HepG2 (cell line): Measurements from ENCODE around the gene FN1. TPM values are rescaled to one million over a fixed set of nuclear protein-coding genes. Genes with fewer than 3 reads are reported as not detected.

Experiments used
- BORCS8-MEF2B ChIP-seq: sonication (generic); formaldehyde crosslinking; IDR thresholded peaks from 2 replicates; pipeline ENCODE4 v1.8.0; 2022; ENCODE audit warnings: mild to moderate bottlenecking, missing genetic modification reagents
- DMAP1 ChIP-seq: IDR thresholded peaks from 2 replicates; pipeline ENCODE4 v1.6.1; 2016
- ISL2 ChIP-seq: sonication (generic); formaldehyde crosslinking; IDR thresholded peaks from 2 replicates; pipeline ENCODE4 v1.5.0; 2020; ENCODE audit warnings: missing genetic modification reagents
- KDM6A ChIP-seq: IDR thresholded peaks from 2 replicates; pipeline ENCODE4 v1.6.1; 2016; ENCODE audit warnings: low read depth
- NFIC ChIP-seq: IDR thresholded peaks from 2 replicates; pipeline ENCODE4 v1.6.1; 2012; ENCODE audit warnings: mild to moderate bottlenecking, low read length, inconsistent platforms
- SOX5 ChIP-seq: IDR thresholded peaks from 2 replicates; pipeline ENCODE4 v1.6.1; 2016; ENCODE audit warnings: borderline replicate concordance
- TEAD3 ChIP-seq: optimal IDR thresholded peaks from 2 replicates; pipeline ENCODE3; 2016; ENCODE audit warnings: borderline replicate concordance
- ZNF225 ChIP-seq: sonication (generic); formaldehyde crosslinking; IDR thresholded peaks from 2 replicates; pipeline ENCODE4 v1.4.0; 2020; ENCODE audit warnings: mild to moderate bottlenecking, missing genetic modification reagents
- ZNF362 ChIP-seq: sonication (generic); formaldehyde crosslinking; IDR thresholded peaks from 2 replicates; pipeline ENCODE4 v1.4.0; 2020; ENCODE audit warnings: missing genetic modification reagents, mild to moderate bottlenecking, borderline replicate concordance
- ZNF615 ChIP-seq: sonication (generic); formaldehyde crosslinking; IDR thresholded peaks from 2 replicates; pipeline ENCODE4 v1.5.0; 2020; ENCODE audit warnings: mild to moderate bottlenecking, missing genetic modification reagents, borderline replicate concordance
- ZNF782 ChIP-seq: sonication (generic); formaldehyde crosslinking; IDR thresholded peaks from 2 replicates; pipeline ENCODE4 v1.4.0; 2020; ENCODE audit warnings: missing genetic modification reagents, mild to moderate bottlenecking, borderline replicate concordance
- polyA plus RNA-seq, 8 experiments: library from polyadenylated mRNA; depleted of rRNA in 3 of 8; stranded (reverse) in 7 of 8; unstranded in 1 of 8; fragments of >200 nt; fragmentation: Illumina TruSeq in 4 of 8; extraction: Trizol in 4 of 8; gene quantifications; 2 replicates each; pipeline versions ENCODE4 v1.2.1 to v1.2.3, GENCODE V29; 2011 to 2016; ENCODE audit warnings: low read depth in 4 of 8, missing spikeins in 1 of 8, mixed read lengths in 1 of 8; ENCODE audit not compliant: insufficient read depth in 1 of 8
- total RNA-seq, 5 experiments: library from RNA; depleted of rRNA; stranded (reverse); fragments of >200 nt; fragmentation: Illumina TruSeq; extraction: Trizol; gene quantifications; 2 replicates each; pipeline ENCODE4 v1.2.3, GENCODE V29; 2016; ENCODE audit warnings: low read depth in 1 of 5
- TF ChIP-seq, protein P1 (sequence below): sonication (generic); formaldehyde crosslinking; IDR thresholded peaks from 2 replicates; pipeline ENCODE4 v1.5.0; 2020; ENCODE audit warnings: missing genetic modification reagents, mild to moderate bottlenecking, borderline replicate concordance
- TF ChIP-seq, protein P2 (sequence below): IDR thresholded peaks from 2 replicates; pipeline ENCODE4 v1.4.0; 2020; ENCODE audit warnings: mild to moderate bottlenecking, missing genetic modification reagents

Gene FN1
- total and polyA plus RNA-seq, 2 of the 13 experiments (the other 11 are each of a cell fraction or from before 2014, with no cell fraction given): 1,847 to 6,471 TPM

- TF ChIP-seq BORCS8-MEF2B (CRISPR knock-in tag): no peak
- TF ChIP-seq ZNF225: no peak
- TF ChIP-seq ZNF362: no peak
- TF ChIP-seq KDM6A (CRISPR knock-in tag): no peak
- TF ChIP-seq TEAD3 (CRISPR knock-in tag): peak; percentile 36
- no peak for TF ChIP-seq DMAP1 (CRISPR knock-in tag)
- peak; percentile 70; the same call in 1 of the 2 replicates for TF ChIP-seq SOX5 (CRISPR knock-in tag)
- TF ChIP-seq, protein P1, sequence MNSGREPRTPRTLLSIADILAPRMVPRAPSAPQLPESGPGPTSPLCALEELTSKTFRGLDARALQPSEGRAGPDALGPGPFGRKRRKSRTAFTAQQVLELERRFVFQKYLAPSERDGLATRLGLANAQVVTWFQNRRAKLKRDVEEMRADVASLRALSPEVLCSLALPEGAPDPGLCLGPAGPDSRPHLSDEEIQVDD: no peak
- TF ChIP-seq ISL2 (CRISPR knock-in tag): 0 out of 2 replicates have a peak, but pooled peaks have one; percentile 26
- TF ChIP-seq NFIC: peak; percentile 23; the same call in 1 of the 2 replicates
- TF ChIP-seq ZNF782: no peak
- TF ChIP-seq, protein P2, sequence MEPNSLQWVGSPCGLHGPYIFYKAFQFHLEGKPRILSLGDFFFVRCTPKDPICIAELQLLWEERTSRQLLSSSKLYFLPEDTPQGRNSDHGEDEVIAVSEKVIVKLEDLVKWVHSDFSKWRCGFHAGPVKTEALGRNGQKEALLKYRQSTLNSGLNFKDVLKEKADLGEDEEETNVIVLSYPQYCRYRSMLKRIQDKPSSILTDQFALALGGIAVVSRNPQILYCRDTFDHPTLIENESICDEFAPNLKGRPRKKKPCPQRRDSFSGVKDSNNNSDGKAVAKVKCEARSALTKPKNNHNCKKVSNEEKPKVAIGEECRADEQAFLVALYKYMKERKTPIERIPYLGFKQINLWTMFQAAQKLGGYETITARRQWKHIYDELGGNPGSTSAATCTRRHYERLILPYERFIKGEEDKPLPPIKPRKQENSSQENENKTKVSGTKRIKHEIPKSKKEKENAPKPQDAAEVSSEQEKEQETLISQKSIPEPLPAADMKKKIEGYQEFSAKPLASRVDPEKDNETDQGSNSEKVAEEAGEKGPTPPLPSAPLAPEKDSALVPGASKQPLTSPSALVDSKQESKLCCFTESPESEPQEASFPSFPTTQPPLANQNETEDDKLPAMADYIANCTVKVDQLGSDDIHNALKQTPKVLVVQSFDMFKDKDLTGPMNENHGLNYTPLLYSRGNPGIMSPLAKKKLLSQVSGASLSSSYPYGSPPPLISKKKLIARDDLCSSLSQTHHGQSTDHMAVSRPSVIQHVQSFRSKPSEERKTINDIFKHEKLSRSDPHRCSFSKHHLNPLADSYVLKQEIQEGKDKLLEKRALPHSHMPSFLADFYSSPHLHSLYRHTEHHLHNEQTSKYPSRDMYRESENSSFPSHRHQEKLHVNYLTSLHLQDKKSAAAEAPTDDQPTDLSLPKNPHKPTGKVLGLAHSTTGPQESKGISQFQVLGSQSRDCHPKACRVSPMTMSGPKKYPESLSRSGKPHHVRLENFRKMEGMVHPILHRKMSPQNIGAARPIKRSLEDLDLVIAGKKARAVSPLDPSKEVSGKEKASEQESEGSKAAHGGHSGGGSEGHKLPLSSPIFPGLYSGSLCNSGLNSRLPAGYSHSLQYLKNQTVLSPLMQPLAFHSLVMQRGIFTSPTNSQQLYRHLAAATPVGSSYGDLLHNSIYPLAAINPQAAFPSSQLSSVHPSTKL (CRISPR knock-in tag): peak; percentile 69
- TF ChIP-seq ZNF615 (CRISPR knock-in tag): no peak
Measured at GRCh38 chr2:215460682-215461382, 25.0 kb upstream of the FN1 start (continued).
